ENCODE results near the gene ADGRB3. TPM values are rescaled to one million over a fixed set of nuclear protein-coding genes. Genes with fewer than 3 reads are reported as not detected.

ADGRB3 gene
- polyA plus RNA-seq, 3 donors = 0.04 to 0.23 (median 0.05) TPM

DNA sequence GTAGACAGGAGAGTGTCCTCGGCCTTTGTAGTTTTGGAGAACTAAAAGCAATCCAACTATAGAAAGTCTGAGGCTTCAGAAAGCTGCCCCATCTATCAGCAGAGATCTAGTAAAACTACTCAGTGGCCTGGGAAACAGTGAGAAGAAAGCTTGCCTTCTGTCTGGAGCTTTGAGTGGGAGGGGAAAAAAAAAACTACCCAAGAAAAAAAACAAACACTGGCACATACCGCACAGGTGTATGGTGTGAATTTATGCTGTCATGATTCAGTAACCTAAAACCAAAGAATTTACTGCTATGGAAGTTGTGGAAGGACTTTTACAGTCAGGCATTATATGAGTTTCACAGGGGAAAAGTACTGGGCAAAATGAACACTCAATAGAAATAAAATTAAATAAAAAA, 280.5 kb downstream of the ADGRB3 start:
- H3K27ac Mint-ChIP-seq = no peak overlapping the region
- Histone ChIP-seq H3K36me3 (replicated peaks in 1 of 2; ENCODE audit: control insufficient read depth in 1 of 2, insufficient read depth in 2 of 2, low read length in 2 of 2) (no peaks in the 10 kb centered on the region), H3K27me3 (ENCODE audit: control insufficient read depth in 2 of 2, insufficient read depth in 2 of 2, low read length in 2 of 2) (no peaks in the 10 kb centered on the region), H3K27ac (ENCODE audit: low read depth in 1 of 2, low read length in 2 of 2) (no peak overlapping the region), H3K4me3 (replicated peaks in 1 of 3; ENCODE audit: low read depth in 2 of 3, low read length in 3 of 3) (no peak overlapping the region), H3K4me1 (ENCODE audit: control insufficient read depth in 1 of 2, insufficient read depth in 2 of 2, low read length in 2 of 2) (no peaks in the 10 kb centered on the region), H3K79me2 (ENCODE audit: insufficient read depth, low read length) (no peaks in the 10 kb centered on the region), H3K9ac (ENCODE audit: insufficient read depth, low read length, poor library complexity, severe bottlenecking) (no peak overlapping the region), H4K20me1 (ENCODE audit: insufficient read depth, low read length) (no peaks in the 10 kb centered on the region), H3K9me3 (replicated peaks in 1 of 2; ENCODE audit: control insufficient read depth in 1 of 2, insufficient read depth in 1 of 2, low read length in 2 of 2) (no peaks in the 10 kb centered on the region), H3K4me2 (replicated peaks; ENCODE audit: extremely low read depth, low read length, poor library complexity, severe bottlenecking) (no peak overlapping the region), H2AFZ (ENCODE audit: insufficient read depth, low read depth, low read length, poor library complexity, severe bottlenecking) (no peak overlapping the region)
- DNase-seq = no peak
- no peaks in the 10 kb centered on the region for H3K4me1 Mint-ChIP-seq
- no peak overlapping the region for H3K4me3 Mint-ChIP-seq
- TF ChIP-seq, protein P1, sequence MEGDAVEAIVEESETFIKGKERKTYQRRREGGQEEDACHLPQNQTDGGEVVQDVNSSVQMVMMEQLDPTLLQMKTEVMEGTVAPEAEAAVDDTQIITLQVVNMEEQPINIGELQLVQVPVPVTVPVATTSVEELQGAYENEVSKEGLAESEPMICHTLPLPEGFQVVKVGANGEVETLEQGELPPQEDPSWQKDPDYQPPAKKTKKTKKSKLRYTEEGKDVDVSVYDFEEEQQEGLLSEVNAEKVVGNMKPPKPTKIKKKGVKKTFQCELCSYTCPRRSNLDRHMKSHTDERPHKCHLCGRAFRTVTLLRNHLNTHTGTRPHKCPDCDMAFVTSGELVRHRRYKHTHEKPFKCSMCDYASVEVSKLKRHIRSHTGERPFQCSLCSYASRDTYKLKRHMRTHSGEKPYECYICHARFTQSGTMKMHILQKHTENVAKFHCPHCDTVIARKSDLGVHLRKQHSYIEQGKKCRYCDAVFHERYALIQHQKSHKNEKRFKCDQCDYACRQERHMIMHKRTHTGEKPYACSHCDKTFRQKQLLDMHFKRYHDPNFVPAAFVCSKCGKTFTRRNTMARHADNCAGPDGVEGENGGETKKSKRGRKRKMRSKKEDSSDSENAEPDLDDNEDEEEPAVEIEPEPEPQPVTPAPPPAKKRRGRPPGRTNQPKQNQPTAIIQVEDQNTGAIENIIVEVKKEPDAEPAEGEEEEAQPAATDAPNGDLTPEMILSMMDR (IDR thresholded peaks at IDR 0.05) = no peak
- H3K27me3 Mint-ChIP-seq (ENCODE audit: low read depth in 3 of 3) = no peaks in the 10 kb centered on the region
- no CpG with 5 or more reads among the region's 2 CpGs for WGBS (ENCODE audit: insufficient coverage)
- H3K9me3 Mint-ChIP-seq = peaks cover 0 to 8% (median 0%) of the 10 kb centered on the region in 7 donors
- H3K36me3 Mint-ChIP-seq = no peaks in the 10 kb centered on the region
- intact Hi-C loops (cut with micrococcal nuclease) = no loop called here

DNA sequence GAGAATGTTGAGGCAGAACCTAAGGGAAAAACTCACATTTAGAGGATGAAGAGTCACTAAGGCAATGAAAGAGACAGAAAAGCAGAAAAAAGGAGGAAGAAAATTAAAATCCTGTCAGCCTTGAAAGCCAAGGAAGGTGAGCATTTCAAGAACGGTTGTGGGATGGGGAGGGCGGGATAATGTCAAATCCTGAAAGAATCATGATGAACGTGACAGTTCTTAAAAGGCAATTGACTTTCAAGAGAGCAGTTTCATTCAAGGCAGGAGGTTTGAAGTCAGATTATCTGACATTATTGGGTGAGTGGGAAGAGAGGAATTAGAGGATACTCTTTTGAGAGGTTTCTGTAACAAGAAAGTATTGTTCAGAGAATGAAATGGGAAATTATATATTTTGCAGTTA, 284.5 kb downstream of the ADGRB3 start:
- Histone ChIP-seq H3K4me3 (replicated peaks in 1 of 3; ENCODE audit: low read depth in 2 of 3, low read length in 3 of 3) (no peak overlapping the region), H2AFZ (ENCODE audit: insufficient read depth, low read depth, low read length, poor library complexity, severe bottlenecking) (no peak overlapping the region), H3K9me3 (replicated peaks in 1 of 2; ENCODE audit: control insufficient read depth in 1 of 2, insufficient read depth in 1 of 2, low read length in 2 of 2) (no peaks in the 10 kb centered on the region), H3K27ac (ENCODE audit: low read depth in 1 of 2, low read length in 2 of 2) (no peak overlapping the region), H3K4me1 (ENCODE audit: control insufficient read depth in 1 of 2, insufficient read depth in 2 of 2, low read length in 2 of 2) (no peaks in the 10 kb centered on the region), H4K20me1 (ENCODE audit: insufficient read depth, low read length) (no peaks in the 10 kb centered on the region), H3K4me2 (replicated peaks; ENCODE audit: extremely low read depth, low read length, poor library complexity, severe bottlenecking) (no peak overlapping the region), H3K9ac (ENCODE audit: insufficient read depth, low read length, poor library complexity, severe bottlenecking) (no peak overlapping the region), H3K36me3 (replicated peaks in 1 of 2; ENCODE audit: control insufficient read depth in 1 of 2, insufficient read depth in 2 of 2, low read length in 2 of 2) (no peaks in the 10 kb centered on the region), H3K27me3 (ENCODE audit: control insufficient read depth in 2 of 2, insufficient read depth in 2 of 2, low read length in 2 of 2) (no peaks in the 10 kb centered on the region), H3K79me2 (ENCODE audit: insufficient read depth, low read length) (no peaks in the 10 kb centered on the region)
- peaks cover 0 to 4% (median 0%) of the 10 kb centered on the region in 7 donors for H3K9me3 Mint-ChIP-seq
- intact Hi-C loops (cut with micrococcal nuclease) = no loop called here
- TF ChIP-seq, protein P1 (IDR thresholded peaks at IDR 0.05) = no peak
- no peak overlapping the region for H3K27ac Mint-ChIP-seq
- H3K4me3 Mint-ChIP-seq = no peak overlapping the region
- DNase-seq = no peak
- no peaks in the 10 kb centered on the region for H3K4me1 Mint-ChIP-seq
- H3K36me3 Mint-ChIP-seq = no peaks in the 10 kb centered on the region
- no peaks in the 10 kb centered on the region for H3K27me3 Mint-ChIP-seq (ENCODE audit: low read depth in 3 of 3)
- 97% methylated on average over 3 of the region's 3 CpGs for WGBS (ENCODE audit: insufficient coverage)
